SW480 (cell line): Measurements from ENCODE around the gene CSGALNACT2.
"Not testable (repeated sequence)": the region's sequence is repeated elsewhere in the genome, so short reads cannot be mapped to it uniquely, and the experiment has no call there.

ENCODE experiments used
- DNase-seq: peaks from one replicate; pipeline ENCODE4 v3.0.0-alpha.2; 2016; ENCODE audit warnings: low spot score

CSGALNACT2 gene, protein sequence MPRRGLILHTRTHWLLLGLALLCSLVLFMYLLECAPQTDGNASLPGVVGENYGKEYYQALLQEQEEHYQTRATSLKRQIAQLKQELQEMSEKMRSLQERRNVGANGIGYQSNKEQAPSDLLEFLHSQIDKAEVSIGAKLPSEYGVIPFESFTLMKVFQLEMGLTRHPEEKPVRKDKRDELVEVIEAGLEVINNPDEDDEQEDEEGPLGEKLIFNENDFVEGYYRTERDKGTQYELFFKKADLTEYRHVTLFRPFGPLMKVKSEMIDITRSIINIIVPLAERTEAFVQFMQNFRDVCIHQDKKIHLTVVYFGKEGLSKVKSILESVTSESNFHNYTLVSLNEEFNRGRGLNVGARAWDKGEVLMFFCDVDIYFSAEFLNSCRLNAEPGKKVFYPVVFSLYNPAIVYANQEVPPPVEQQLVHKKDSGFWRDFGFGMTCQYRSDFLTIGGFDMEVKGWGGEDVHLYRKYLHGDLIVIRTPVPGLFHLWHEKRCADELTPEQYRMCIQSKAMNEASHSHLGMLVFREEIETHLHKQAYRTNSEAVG

DNA sequence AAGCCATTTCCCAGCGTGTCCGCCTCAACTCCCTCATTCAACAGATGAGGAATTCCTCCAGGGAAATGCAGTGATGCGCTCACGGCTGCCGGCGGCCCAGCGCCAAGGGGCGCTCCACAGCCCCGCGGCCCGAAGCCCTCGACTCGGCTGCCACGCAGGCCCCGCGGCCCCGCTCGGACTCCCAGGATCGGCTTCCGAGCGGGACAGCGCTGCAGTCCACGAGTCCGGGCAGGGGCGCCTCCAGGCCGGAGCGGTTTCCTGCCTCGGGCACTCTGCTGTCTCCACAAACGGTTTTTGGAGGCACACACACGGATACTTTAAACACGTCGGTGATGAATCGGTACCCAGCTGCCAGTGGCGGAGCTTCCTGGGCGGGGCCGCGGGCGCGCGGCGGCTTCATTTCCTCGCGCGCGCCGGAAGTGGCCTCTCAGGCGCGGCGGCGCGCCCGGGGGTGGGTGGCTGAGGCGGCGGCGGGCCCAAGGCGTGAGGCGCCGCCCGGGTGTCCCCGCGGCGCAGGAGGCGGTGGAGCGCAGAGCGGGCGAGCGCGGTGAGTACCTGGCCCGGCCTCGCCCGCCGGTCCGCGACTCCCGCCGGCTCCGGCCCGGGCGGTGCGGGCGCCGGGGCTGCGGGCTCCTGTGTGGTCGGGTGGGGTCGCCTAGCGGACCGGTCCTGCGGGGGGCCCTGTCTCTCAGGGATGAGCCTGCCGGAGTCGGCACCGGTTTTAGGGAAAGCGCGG is at the start of gene CSGALNACT2:
Gene CSGALNACT2, plus strand, starts transcription at position 425 of the 736 bp plus-strand sequence. CDS start 16,705 bp downstream, outside the sequence.
- DNase-seq, result peak; percentile 84

DNA sequence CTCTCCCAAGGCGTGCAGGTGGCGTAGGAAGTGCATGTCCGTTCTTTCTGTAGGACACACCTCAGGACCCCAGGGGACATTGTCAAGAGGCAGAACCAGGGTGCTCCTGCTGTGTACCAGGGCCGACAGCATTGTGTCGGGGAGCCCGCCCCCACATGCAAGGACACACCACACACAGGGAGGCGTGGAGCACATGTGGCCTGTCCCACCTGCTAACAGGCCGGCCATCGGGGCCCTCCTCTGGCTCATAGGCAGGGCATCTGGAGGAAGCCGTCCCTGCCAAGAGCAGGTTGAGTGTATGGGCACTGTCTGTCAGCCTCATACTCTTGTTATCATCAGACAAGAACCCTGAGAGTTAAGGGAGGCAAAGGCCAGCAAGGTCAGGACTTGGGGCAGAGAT is 48.7 kb upstream of the CSGALNACT2 start:
- DNase-seq, result no peak

DNA sequence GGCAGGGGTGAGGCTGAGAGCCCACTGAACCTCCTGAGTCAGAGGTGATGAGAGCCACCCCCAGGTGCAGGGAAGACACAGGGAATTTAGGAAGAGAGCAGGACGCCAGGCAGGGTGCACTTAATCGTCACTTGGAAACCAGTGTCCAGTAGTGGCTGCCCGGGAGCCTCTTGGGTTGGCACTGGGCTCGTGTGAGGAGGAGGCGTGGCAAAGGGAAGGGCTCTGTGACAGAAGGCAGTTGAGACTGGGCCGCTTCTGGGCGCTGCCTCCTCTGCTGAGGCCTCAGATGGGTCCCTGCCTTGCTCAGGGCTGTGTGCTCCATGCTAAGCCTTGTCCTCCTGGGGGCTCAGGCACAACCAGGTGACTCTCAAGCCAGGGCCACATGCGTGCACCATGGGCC is 48.1 kb upstream of the CSGALNACT2 start:
- DNase-seq, result no peak

DNA sequence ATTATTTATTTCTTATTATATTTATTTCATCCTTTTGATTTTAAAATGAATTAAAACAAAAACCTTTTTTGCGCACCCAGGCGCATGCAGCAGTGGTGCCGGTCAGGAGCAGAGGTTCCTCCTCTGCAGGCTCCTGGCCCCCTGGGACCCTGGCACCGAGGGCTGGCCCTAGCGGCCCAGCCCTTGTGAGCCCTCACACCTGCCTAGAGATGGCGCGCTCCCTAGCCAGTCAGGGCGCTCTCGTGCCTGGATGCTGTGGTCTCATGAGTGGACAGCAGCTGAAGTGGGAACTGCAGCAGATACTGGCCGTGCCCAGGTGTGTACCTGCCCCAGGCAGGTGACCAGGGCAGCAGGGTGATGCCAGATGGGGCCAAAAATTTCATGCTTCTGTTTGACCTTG is 47.6 kb upstream of the CSGALNACT2 start:
- no peak for DNase-seq

DNA sequence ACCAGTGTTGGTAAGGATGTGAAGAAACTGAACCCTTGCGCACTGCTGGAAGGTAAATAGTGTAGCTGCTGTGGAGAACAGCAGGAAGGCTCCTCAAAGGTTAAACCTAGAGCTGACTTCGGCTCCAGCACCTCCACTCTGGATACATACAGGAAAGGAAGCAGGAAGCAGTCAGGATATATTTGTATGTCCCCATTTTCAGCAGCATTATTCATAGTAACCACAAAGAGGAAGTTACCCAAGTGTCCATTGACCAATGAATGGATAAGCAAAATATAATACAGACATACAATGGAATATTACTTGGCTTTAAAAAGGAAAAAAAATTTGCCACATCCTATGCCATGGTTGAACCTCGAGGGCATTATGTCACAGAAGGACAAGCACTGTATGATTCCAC is 46.4 kb upstream of the CSGALNACT2 start:
- no peak for DNase-seq

DNA sequence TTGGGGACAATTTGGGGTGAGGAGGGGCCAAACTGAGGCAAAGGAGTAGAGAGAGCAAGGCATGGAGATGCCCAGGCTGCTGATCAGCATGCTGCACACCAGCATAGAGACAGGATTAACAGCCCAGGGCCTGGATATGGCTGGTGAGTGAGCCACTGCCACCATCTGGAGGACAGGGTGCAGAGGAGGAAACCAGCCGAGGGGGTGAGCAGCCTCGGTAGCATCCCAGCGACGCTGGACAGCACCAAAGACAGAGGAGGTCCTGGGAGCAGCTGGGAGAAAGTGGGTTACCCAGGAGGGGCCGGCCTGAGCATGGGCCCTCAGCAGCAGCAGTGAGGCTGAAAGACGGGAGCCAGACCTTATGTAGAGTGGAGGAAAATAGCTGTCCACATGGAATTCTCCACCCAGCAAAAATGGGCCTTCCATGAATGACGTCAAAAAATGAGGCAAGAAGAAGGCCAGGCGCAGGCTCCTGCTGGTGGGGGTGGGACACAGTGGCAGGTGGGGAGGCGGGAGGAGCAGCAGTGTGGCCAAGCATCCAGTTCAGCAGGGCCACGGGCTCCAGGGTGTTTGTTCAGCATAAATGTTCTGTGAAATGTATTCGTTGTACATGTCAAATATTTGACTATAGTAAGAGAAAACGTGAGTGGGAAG is 44.7 kb upstream of the CSGALNACT2 start:
- no peak for DNase-seq

DNA sequence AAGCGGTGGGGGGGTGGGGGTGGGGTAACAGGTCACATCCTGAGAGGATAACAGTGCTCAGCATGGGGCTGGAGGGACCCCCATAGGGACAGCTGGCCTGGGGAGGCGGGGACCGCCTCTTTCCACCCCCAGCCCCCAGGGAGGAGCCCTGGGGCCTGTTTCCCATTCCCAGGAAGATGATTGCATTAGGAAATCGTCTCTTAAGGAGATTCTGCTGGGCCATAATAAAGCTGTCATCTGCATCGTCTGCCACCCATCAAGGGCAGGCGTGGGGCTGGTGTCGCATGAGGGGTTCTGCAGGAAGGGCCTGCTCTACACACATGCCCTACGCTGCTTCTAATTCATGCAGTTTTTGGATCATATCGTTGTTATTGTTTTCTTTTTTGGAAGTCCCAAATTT is 44.2 kb upstream of the CSGALNACT2 start:
- no peak for DNase-seq

DNA sequence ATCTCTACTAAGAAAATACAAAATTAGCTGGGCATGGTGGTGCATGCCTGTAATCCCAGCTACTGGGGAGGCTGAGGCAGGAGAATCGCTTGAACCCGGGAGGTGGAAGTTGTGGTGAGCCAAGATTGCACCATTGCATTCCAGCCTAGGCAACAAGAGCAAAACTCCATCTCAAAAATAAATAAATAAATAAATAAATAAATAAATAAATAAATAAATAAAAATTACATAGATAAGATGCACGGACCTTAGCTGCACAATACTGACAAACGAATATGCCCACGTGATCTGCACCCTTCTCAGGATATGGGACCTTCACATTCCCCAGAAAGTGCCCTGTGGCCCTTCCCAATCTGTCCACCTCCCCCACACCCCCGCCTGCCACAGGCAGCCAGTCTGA is 38.9 kb upstream of the CSGALNACT2 start:
- not testable (repeated sequence) for DNase-seq

DNA sequence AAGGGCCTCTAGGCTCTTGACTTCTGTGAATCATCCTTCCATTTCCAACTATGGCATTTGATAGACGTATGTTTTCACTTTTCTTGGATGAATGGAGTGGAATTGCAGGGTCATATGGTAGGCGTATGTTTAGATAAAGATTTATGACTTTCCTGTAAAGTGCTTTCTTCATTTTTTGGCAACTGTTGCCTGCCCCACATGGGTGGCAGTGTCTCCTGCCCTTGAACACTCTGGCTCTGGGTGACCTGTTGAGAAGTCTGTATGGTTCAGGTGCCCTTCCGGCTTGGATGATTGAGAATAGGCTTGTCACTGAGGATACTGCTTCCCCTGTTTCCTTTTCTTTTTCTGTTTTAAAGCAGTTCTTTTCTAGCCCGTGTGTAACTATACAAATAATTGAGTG is 38.3 kb upstream of the CSGALNACT2 start:
- no peak for DNase-seq

DNA sequence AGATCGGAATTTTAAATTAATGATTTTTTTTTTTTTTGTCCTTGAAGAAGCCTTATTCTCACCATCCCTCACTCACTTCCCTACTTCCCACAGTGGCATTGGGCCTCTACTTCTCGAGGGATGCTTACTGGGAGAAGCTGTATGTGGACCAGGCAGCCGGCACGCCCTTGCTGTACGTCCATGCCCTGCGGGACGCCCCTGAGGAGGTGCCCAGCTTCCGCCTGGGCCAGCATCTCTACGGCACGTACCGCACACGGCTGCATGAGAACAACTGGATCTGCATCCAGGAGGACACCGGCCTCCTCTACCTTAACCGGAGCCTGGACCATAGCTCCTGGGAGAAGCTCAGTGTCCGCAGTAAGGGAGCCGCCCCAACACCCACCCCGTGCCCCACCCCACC is 37.9 kb upstream of the CSGALNACT2 start:
- DNase-seq, result no peak

DNA sequence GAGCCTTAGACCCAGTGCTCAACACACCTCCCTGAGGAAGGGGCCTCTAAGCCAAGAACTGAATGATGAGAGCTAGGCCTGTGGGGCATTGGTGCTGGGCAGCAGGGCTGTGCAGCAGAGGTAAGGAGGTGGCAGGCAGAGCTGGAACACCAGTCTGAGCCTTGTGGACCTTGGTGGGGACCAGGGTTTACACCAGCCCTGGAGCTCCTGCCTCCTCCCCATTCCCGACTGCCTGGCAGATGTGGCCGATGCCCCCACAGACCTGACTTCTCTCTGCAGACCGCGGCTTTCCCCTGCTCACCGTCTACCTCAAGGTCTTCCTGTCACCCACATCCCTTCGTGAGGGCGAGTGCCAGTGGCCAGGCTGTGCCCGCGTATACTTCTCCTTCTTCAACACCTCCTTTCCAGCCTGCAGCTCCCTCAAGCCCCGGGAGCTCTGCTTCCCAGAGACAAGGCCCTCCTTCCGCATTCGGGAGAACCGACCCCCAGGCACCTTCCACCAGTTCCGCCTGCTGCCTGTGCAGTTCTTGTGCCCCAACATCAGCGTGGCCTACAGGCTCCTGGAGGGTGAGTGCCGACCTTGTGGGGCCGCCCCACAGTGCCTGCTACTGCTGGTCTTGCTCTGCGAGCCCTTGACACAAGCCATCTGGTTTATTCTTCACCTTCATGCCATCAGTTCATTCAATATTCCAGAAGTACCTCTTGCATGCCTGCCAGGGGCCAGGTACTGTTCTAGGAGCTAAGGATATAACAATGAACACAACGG is 36.0 kb upstream of the CSGALNACT2 start:
- DNase-seq, result no peak

DNA sequence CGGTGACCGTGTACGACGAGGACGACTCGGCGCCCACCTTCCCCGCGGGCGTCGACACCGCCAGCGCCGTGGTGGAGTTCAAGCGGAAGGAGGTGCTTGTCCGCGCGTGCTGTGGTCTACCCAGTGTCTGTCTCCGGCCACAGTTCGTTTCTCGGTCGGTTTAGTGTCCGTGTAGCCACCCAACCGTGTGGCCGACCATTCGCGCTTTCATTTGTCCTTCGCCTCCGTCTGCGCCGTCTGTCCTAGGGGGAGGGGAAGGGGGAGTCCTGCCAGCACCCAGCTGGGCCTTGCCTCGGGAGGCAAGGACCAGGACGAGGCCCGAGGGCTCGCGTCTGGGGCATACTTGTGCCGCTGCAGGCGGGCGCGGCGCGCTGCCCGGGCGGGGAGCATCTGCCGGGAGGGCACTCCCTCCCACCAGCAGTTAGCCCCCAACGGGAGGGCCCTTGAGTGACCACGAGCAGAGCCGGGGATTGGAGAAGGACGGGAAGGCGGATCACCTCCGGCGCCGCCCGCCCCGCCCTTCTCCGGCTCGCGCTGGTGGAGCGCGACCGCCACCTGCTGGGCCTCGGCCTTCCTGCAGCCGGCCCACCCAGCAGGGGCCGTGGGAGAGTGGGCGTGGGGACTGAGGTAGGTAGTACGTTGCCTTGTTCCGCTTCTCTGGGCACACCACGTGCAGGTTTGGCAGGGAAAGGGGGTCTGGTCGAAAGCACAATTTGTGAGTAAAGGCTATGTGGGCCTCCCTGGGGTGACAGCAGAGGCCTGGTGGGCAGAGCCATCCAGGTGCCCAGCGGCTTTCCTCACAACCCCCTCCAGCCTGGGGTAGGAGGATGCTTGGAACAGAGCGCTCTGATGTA is 32.9 kb upstream of the CSGALNACT2 start:
- peak; percentile 55 for DNase-seq

DNA sequence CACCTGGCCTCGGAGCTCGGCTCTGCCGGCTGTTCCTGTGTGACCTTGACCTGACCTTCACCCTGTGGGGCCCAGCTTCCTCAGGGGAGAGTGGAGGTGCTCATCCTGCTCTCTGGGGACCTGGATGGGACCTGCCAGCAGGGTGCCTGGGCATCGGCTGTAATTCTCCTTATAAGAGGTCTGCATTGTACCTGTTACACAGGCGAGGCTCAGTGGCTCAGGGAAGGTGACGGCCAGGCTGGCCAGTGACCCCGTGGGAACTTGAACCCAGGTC is 32.4 kb upstream of the CSGALNACT2 start:
- DNase-seq, result no peak

DNA sequence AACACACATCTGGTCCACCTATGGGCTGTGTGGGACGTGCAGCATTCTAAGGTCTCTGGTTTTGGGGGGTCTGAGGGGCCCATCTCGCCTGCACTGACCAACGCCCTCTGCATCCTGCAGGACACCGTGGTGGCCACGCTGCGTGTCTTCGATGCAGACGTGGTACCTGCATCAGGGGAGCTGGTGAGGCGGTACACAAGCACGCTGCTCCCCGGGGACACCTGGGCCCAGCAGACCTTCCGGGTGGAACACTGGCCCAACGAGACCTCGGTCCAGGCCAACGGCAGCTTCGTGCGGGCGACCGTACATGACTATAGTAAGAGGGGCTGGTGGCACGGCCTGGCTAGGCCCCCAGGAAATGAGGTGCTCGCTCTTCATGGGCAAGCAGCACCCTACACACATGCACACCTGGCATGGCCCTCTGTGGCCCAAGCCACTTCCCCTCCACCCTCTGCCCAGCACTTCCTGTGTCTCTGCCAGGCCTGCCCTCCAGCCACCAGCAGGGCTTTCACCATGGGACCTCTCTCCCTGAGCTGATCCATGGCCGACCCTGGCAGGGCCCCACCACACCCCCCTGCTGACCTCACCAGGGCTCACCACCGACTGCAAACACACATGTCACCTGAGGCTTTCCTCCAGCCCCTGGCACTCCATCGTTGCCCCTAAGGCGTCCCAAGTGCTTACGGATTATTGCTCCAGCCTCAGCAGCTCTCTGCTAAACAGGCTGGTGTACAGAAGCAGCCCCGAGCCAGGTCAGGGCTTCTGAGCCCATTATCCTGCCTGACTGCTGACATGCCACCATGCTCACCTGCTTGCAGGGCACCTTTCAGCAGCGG is 31.8 kb upstream of the CSGALNACT2 start:
- DNase-seq, result no peak

DNA sequence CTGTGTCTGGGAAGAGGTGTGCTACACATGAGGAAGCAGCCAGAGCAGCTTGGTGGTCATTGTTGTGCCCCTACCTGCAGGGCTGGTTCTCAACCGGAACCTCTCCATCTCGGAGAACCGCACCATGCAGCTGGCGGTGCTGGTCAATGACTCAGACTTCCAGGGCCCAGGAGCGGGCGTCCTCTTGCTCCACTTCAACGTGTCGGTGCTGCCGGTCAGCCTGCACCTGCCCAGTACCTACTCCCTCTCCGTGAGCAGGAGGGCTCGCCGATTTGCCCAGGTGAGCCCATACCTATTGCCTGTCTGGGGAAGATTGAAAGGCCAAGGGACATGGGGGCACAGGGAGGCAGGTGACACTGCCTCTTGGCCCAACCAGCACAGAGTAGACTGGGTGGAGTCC is 29.3 kb upstream of the CSGALNACT2 start:
- DNase-seq, result no peak

DNA sequence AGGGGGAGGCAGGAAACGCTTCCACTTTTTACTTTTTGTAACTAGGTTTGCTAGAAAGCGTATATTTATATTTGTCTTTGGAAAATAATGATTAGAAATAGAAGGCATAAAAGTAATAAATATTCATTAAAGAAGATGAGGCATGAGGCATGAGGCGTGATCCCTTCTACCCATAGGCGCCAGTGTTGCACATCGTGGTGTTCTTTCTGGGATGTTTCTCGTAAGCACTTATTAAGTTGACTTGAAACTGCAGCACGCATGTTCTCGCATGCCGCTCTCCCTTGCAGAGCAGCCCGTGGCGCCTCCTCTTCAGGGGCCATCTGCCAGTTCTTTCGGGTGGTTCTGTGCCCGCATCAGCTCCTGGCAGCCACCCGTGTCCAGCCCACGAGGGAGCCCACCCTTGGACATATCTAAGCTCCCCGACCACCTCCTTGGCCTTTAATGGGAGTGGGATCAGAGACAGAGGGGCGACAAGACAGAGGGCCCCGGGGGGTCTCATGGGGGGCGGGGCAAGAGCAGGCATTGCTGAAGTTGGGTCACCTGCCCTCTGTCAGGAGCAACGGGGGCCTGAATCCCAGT is 28.5 kb upstream of the CSGALNACT2 start:
- no peak for DNase-seq

DNA sequence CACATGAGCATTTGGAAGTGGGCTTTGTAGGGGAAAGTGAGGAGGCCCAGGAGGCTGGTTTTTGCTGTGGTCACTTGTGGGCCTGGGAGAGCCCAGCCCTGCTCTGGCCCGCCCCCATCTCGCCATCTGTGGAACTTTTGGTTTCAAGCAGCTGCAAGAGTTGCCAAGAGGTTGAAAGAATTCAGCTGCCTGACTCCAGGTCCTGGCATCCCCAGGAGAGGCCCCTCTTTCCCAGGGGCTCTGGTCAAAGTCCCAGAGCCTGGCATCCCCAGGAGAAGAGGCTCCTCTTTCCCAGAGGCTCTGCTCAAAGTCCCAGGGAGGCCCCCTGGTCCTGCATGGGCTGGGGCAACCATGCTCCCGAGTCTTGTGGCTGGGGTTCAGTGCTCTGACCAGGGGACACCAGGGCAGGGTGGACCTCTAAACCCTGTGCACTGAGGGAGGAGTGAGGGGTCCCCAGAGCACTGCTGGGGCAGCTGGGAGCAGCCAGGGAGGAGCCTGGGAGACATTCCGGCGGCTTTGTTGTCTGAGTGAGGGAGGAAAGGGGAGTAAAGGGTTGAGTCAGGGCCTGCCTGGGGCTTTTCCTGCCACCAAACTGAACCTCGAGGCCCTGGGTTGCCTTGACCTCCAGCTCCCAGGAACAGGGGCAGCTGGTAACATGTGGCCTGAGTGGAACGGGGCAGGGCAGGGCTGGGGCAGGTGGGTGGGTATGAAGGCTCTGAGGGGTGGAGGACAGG is 27.7 kb upstream of the CSGALNACT2 start:
- DNase-seq, result no peak

DNA sequence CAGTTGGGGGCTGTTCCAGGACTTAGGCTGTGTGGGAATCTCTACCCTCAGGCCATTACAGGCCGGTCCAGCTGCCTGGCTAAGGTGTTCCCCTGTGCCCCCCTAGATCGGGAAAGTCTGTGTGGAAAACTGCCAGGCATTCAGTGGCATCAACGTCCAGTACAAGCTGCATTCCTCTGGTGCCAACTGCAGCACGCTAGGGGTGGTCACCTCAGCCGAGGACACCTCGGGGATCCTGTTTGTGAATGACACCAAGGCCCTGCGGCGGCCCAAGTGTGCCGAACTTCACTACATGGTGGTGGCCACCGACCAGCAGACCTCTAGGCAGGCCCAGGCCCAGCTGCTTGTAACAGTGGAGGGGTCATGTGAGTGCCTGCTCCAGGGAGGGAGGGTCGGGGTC is 27.1 kb upstream of the CSGALNACT2 start:
- no peak for DNase-seq

DNA sequence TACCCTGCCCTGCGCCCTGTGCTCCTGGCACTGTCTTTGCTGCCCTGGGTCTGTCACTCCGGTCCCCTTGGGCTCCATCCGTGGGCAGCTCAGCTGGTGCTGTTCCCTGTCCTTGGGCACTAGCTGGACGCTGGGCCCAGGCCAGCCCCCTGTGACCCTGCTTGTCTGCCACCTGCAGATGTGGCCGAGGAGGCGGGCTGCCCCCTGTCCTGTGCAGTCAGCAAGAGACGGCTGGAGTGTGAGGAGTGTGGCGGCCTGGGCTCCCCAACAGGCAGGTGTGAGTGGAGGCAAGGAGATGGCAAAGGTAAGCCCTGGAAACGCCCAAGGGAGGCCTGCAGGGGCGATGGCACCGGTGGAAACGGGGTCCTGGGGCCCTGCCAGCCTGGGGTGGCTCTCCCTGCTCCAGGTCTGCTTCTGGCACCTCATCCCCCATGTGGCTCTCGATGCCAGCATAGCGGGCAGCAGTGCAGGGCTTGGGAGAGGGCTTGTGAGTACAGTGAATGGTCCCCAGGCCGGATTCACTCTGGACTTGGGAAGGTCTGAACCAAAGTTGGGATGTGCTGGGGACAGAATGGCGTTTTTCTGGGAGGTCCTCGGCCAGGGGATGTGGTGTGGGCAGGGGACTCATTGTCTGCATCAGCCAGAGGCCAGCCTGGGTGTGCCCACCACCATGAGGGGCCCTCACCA is 26.2 kb upstream of the CSGALNACT2 start:
- no peak for DNase-seq
